Prostate gland (tissue), 2 donors: ENCODE data around the gene PLCH2. TPM values are rescaled to one million over a fixed set of nuclear protein-coding genes. Genes with fewer than 3 reads are reported as not detected.

Experiments
- DNase-seq: peaks from one replicate; pipeline ENCODE4 v3.0.0-alpha.2; 2019; ENCODE audit warnings: low spot score
- H3K27ac ChIP-seq, 2 donors: fragments of 200-600 bp; sonication (generic); 2 replicates each; pipeline ENCODE4 v1.5.1; 2017 to 2019
- H3K27me3 ChIP-seq: fragments of 200-600 bp; sonication (generic); replicated peaks from 2 replicates; pipeline ENCODE4 v1.5.1; 2019; ENCODE audit not compliant: insufficient read depth
- H3K36me3 ChIP-seq, 2 donors: fragments of 200-600 bp; sonication (generic); 1 replicate in 1 of 2; 2 replicates in 1 of 2; pipeline versions ENCODE4 v1.5.1 to v1.8.1; 2017 to 2019
- H3K4me1 ChIP-seq: fragments of 200-600 bp; sonication (generic); replicated peaks from 2 replicates; pipeline ENCODE4 v1.5.1; 2019
- H3K4me3 ChIP-seq, 2 donors: fragments of 200-600 bp; sonication (generic); 2 replicates each; pipeline ENCODE4 v1.5.1; 2017 to 2019
- H3K9me3 ChIP-seq: fragments of 200-600 bp; sonication (generic); 2 replicates; pipeline ENCODE4 v1.5.1; 2017
- POLR2A ChIP-seq: fragments of 450-650 bp; IDR thresholded peaks from one replicate; pipeline ENCODE4 v1.6.1; 2016; ENCODE audit warnings: antibody characterized with exemption, mild to moderate bottlenecking
- POLR2AphosphoS5 ChIP-seq: sonication (generic); formaldehyde crosslinking; IDR thresholded peaks from one replicate; pipeline ENCODE4 v1.6.1; 2017; ENCODE audit warnings: antibody characterized with exemption
- WGBS: methylation state at CpG from one replicate; pipeline ENCODE4 v1.1.5; 2018; 5-methylcytosine and 5-hydroxymethylcytosine counted together
- intact Hi-C: fragments of 100-400 bp; cut with DNase I; formaldehyde crosslinking; loops from one replicate; pipeline ENCODE4 v1.14.2; 2022
- total RNA-seq, 2 donors: library from RNA; depleted of rRNA; stranded (reverse); fragments of >200 nt; gene quantifications; one replicate each; pipeline ENCODE4 v1.1.0, GENCODE V29; 2016
- TF ChIP-seq, protein P1 (sequence below), 4 experiments: fragments of 200-600 bp in 2 of 4; fragments of 450-650 bp in 2 of 4; sonication (generic) in 2 of 4; IDR thresholded peaks; 1 replicate in 3 of 4; 2 replicates in 1 of 4; pipeline ENCODE4 v1.5.1; 2016 to 2019; ENCODE audit warnings: antibody characterized with exemption in 4 of 4, mild to moderate bottlenecking in 2 of 4, moderate library complexity in 2 of 4

PLCH2 gene
- total RNA-seq, 2 donors from 2014 or later, result 29.8 to 41.0 TPM

DNA sequence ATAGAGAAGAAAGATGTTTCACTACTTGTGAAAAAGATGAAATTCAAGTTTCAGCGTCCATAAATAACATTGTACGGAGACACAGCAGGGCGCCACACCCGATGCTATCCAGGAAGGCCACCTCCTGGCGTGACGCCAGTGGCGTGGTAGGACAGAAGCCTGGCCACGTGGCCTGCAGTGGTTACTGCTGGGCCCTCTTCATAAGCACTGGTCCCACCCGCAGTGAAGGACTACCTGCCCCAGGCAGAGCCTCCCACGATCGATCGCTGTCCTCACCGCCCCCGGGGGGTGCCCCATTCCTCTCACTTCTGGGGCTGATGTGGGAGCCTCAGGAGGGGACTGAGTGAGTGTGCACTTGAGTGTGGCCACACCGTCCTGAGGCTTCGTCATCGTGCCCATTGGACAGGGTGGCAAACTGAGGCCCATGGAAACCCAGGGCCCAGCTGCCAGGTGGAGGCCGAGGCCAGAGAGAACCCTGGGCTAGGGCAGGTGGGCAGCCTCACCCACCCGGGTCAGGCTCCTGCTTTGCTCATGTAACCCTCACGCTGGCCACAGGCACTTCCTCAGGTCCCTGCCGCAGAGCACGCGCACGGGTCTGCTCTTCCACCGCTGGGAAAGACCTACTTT, 65.6 kb downstream of the PLCH2 start:
- Histone ChIP-seq H3K36me3 (no peaks in the 10 kb centered on the region), H3K4me3 (no peak overlapping the region), H3K4me1 (peaks cover 8% of the 10 kb centered on the region), H3K27me3 (no peaks in the 10 kb centered on the region), H3K27ac (no peak overlapping the region), H3K9me3 (no peaks in the 10 kb centered on the region)
- DNase-seq, result peak; percentile 73
- intact Hi-C loops, result no loop called here
- WGBS, result 74% methylated on average over 23 of the region's 25 CpGs
- TF ChIP-seq POLR2A, result no peak
- TF ChIP-seq, protein P1, sequence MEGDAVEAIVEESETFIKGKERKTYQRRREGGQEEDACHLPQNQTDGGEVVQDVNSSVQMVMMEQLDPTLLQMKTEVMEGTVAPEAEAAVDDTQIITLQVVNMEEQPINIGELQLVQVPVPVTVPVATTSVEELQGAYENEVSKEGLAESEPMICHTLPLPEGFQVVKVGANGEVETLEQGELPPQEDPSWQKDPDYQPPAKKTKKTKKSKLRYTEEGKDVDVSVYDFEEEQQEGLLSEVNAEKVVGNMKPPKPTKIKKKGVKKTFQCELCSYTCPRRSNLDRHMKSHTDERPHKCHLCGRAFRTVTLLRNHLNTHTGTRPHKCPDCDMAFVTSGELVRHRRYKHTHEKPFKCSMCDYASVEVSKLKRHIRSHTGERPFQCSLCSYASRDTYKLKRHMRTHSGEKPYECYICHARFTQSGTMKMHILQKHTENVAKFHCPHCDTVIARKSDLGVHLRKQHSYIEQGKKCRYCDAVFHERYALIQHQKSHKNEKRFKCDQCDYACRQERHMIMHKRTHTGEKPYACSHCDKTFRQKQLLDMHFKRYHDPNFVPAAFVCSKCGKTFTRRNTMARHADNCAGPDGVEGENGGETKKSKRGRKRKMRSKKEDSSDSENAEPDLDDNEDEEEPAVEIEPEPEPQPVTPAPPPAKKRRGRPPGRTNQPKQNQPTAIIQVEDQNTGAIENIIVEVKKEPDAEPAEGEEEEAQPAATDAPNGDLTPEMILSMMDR (IDR thresholded peaks at IDR 0.05), result no peak
- TF ChIP-seq POLR2AphosphoS5, result peak; percentile 36

DNA sequence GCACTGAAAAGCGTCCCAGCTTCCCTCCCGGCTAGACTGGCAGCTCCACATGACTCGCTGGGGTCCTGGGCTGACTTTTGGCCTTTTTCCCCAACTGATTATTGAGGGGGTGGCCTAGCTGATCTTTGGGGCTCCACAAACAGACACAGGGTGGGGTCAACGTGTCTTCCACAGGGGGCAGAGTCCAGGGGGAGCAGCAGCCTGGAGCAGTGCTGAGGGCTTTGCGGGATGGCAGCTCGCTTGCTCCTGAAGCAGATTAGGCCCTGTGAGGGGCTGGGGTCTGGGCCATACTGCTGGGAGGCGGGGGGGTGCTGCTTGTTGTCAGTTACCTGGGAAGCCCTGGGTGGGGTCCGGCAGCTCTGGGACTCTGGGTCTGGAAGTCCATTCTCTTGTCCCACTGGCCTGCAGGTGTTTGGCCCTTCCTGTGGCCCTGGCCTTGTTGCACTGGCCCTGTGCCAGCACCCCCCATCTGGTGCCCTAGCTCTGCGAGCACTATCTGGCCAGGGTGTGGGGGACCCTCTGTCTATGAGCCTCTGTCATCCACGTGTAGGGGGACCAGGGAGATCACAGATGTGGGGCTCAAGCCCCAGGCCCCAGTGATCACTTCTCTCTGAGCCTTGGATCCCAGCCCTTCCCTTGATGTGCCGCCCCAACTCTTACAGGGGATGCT, 66.3 kb downstream of the PLCH2 start:
- no peak for TF ChIP-seq POLR2AphosphoS5
- TF ChIP-seq, protein P1 (IDR thresholded peaks at IDR 0.05), result no peak
- 93% methylated on average over 11 of the region's 11 CpGs for WGBS
- DNase-seq, result no peak
- intact Hi-C loops, result no loop called here
- H3K36me3 ChIP-seq, result no peaks in the 10 kb centered on the region
- H3K4me1 ChIP-seq, result peaks cover 10% of the 10 kb centered on the region
- H3K27me3 ChIP-seq, result no peaks in the 10 kb centered on the region
- H3K9me3 ChIP-seq, result no peaks in the 10 kb centered on the region
- H3K27ac ChIP-seq, result no peak overlapping the region
- H3K4me3 ChIP-seq, result no peak overlapping the region

DNA sequence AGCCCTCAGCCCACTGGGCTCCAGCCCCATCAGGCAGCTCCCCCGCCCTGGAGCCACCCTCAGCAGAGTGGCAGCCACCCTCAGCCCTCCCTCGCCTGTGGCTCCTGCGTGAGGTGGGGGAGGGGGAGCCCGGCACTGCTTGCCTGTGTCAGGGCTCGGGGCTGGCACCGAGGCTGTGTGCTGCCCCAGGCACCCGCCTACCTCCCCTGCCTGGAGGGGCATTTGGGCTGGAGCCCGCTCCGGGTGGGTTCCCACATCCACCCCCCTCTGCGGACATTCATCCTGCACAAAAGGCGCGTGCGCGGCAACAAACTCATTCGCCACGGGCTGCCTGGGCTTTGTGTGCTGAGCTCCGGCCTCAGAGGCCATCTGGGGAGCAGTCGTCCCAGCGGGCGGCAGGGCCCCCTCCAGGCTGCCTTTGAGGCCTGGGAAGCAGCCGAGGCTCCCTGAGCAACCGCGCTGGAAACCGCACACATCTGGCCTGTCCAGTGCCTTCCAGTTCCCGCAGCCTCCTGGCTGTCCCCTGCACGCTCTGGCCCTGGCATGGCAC, 67.5 kb downstream of the PLCH2 start:
- Histone ChIP-seq H3K9me3 (no peaks in the 10 kb centered on the region), H3K27me3 (no peaks in the 10 kb centered on the region), H3K36me3 (no peaks in the 10 kb centered on the region), H3K27ac (no peak overlapping the region), H3K4me1 (peaks cover 20% of the 10 kb centered on the region), H3K4me3 (no peak overlapping the region)
- no peak for DNase-seq
- TF ChIP-seq POLR2A (no peak), POLR2AphosphoS5 (no peak)
- TF ChIP-seq, protein P1 (IDR thresholded peaks at IDR 0.05), result no peak
- intact Hi-C loops, result no loop called here
- 19% methylated on average over 20 of the region's 26 CpGs for WGBS

DNA sequence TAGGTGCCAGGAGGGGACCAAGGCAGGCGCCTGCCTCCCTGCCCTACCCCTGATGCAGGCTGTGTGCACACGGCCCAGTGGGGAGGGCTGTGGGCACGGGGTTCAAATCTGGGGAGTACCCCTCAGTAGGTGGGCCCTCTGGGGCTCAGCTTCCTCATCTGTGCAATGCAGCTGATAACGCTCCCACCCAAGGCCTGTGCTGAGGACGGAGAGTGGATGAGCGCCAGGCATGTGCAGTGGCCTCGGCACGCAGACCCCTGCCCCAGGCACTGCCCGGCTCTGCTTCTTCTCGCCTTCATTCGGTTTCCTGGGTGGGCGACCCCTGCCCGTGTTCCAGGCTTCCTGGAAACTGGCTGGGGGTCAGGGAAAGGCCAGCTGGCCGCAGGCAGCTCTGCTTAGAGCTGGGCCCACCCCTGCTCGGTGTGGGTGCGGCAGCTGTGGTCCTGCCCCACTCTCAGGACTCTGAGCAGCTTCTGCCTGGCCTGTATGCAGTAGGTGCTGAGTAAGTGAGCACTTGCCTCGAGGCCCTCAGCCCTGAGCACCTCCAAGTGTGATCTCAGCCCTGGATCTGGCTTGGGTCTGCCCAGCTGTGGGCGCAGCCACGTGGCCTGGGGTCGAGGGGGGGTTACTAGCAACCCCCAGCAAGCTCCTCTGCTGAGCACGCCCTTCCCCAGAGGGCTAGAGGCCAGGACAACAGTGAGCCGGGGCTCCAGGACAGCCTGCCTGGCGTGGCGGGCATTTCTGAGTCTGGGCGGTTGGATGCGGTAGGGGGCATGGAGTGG, 68.2 kb downstream of the PLCH2 start:
- TF ChIP-seq, protein P1 (IDR thresholded peaks at IDR 0.05), result no peak
- TF ChIP-seq POLR2A (no peak), POLR2AphosphoS5 (no peak)
- H3K4me3 ChIP-seq, result no peak overlapping the region
- no peaks in the 10 kb centered on the region for H3K9me3 ChIP-seq
- no peaks in the 10 kb centered on the region for H3K27me3 ChIP-seq
- WGBS, result 69% methylated on average over 23 of the region's 26 CpGs
- H3K36me3 ChIP-seq, result no peaks in the 10 kb centered on the region
- peaks cover 25% of the 10 kb centered on the region for H3K4me1 ChIP-seq
- peak overlapping the region in 1 of 2 donors; percentile 99 for H3K27ac ChIP-seq
- no peak for DNase-seq
- intact Hi-C loops, result no loop called here
